Epithelial cell of prostate (primary cell): ENCODE measurements around the gene GPRC5D.

Source experiments
- DNase-seq: peaks from one replicate; pipeline ENCODE4 v3.0.0-alpha.2; 2011; ENCODE audit warnings: low read depth, low spot score
- H3K27ac ChIP-seq: fragments of 450-650 bp; 2 replicates; pipeline ENCODE4 v1.5.1; 2017; ENCODE audit warnings: mild to moderate bottlenecking

GPRC5D gene

DNA sequence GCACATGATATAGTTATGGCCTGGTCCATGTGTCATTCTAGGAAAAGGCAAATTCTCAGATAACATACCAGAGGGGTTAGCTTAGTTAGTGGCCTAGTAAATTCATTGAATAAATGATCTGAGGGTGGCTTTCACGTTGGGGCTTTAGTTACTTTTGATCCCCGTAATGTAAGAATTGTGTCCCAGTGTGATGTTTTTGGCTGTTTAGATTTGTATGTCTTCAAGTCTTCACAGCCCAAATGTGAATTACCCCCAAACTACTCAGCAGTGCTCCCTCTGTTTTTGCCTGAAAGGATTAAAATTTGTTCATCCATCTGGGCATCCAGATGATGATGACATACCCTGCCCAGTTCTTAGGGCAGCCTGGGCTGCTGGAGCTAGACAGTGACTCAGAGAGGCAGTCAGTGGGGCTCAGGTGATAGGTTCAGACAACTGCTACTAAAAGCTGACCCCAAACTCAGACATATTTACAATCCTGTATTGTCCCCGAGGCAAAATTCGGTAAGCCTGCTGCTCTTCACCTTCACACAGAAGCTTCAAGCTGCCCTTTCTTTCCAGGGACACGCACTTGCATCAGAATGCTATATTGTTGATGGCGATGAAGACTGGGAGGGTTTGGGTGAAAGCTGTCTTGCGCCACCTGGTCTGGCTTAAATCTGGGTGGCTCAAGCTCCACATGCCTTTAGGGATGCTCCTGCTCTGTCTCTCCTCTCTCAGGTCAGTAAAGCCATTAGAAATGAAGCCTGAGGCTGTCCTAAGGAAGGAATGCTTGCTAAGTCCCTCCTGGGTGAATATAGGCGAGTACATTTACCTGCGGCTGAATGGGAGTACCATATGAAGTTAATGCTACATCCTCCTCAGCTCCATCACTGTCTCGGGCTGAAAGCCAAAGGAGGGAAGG, 10.3 kb downstream of the GPRC5D start:
- no peak overlapping the region for H3K27ac ChIP-seq
- DNase-seq = no peak

DNA sequence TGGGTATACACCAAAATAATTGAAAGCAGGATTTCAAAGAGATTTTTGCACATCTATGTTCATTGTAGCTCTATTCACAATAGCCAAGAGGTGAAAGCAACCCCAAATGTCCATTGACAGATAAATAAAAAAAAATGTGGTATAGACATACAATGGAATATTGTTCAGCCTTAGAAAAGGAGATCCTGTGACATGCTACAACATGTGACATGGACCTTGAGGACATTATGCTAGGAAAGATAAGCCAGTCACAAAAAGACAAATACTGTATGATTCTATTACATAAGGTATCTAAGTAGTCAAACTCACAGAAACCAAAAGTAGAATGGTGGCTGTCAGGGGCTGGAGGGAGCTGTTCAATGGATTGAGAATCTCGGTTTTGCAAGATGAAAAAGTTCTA, 12.1 kb downstream of the GPRC5D start:
- H3K27ac ChIP-seq = no peak overlapping the region
- DNase-seq = no peak

DNA sequence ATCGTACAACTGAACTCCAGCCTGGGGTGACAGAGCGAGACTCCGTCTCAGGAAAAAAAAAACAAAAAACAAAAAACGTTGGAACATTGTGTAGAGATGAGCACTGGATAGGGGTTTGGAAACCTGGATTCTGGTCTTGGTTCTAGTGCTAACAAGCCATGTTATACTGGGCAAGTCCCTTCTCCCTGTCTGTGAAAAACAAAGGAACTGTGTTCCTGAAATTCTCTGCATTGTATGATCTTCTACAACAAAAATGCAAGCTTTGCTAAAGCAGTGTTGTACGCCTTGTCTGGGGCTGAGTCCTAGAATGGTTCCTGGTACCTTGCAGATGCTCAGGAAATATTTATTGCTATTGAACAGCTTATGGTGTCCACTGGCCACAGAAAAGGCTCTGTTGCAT, 13.4 kb downstream of the GPRC5D start:
- H3K27ac ChIP-seq = no peak overlapping the region
- DNase-seq = no peak

DNA sequence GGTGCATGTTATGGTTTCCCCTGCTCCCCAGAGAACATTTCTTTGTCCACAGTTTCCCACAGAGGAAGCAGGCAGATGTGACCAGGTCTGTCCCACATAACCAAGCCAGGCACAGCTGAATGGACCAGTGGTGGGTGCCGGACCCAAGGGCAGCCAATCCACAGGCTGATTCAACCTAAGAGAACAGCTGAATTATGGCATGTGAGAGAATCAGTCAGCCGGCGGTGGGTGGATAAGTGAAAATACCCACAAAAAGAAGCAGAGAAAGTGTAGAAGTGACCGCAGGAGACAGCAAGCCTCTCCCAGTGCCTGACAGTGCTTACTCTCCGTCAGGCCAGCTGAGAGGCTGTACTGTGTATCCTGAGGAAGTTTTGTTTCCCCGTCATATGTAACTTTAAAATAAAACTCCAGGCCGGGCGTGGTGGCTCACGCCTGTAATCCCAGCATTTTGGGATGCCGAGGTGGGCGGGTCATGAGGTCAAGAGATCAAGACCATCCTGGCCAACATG, 14.9 kb downstream of the GPRC5D start:
- no peak for DNase-seq
- H3K27ac ChIP-seq = no peak overlapping the region

DNA sequence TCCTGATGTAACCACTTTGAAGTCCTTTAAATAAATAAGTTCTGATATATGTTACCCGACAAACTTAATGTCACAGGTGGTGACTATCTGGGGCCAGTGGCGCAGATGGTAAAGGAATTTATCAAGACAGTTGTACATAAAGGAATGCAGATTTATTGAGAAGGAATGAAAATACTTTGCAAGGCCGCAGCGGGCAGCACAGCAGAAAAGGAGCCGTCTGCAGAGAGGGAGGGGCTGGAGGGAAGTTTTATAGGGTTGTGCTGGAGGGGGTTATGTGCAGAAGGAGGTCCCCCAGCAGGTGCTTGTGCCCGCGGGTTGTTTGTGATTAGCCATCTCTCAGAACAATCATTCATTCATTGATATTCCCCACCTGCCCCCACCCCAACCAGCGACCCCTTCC, 17.4 kb downstream of the GPRC5D start:
- no peak overlapping the region for H3K27ac ChIP-seq
- no peak for DNase-seq

DNA sequence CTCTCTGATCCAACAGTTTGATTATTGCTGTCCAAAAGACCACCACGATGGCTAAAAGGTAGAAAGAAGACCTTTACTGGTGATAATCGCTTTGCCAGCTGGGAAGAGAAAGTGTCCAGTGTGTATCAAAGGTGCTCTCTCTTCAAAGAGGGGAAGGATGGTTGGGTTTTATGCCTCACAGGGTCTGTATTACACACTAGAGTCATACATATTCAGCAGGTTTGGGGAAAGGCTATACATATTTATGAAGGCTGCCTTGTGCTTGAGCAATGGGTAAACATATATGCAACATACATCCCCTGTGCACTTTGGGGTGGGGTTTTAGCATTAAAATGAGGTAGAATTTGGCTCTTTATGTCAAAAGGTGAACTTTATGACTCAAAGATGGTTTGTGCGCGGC, 18.2 kb downstream of the GPRC5D start:
- no peak for DNase-seq
- H3K27ac ChIP-seq = no peak overlapping the region

DNA sequence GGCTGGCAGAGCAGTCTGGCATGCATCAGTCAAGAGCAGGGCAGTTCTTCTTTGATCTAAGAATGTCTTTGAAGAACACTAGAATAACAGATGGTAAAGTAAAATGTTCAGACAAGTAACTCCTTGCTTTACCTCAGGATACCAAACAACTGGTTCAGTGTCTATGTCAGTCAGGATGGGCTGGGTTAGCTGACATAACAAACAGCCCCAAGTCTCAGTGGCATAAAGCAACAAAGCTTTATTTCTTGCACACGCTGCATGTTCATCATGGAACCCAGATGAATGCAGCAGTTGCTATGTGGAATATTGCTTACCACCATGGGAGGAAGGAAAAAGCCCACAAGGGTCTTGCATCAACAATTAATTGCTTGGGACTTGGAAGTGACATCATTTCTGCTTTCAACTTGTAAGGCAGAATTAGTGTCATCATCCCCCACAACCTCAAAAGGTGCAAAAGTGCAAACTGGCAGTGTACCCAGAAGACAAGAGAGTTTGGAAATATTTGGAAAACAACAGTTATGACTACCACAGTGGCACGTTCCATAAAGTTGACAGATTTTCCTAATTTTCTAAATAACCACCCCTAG, 21.2 kb downstream of the GPRC5D start:
- DNase-seq = no peak
- no peak overlapping the region for H3K27ac ChIP-seq

DNA sequence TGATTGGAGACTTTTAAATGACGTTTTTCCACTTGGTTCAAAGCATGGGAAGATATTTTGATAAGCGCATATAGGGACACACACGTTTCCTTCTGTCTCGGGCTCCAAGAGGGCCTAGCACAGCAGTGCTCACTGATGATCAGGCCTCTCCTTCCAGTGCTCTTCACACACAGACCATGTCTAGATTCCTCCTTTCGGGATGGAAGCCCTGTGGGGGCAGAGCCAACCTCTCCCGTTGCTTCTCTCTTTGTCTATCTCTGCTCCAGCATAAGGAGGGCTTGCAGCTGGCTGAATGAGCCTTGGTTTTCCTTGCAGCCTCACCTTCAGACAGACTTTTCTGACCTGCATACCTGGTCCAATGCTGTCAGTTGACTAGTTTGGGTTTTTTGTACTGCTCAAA, 22.3 kb downstream of the GPRC5D start:
- H3K27ac ChIP-seq = no peak overlapping the region
- DNase-seq = no peak

DNA sequence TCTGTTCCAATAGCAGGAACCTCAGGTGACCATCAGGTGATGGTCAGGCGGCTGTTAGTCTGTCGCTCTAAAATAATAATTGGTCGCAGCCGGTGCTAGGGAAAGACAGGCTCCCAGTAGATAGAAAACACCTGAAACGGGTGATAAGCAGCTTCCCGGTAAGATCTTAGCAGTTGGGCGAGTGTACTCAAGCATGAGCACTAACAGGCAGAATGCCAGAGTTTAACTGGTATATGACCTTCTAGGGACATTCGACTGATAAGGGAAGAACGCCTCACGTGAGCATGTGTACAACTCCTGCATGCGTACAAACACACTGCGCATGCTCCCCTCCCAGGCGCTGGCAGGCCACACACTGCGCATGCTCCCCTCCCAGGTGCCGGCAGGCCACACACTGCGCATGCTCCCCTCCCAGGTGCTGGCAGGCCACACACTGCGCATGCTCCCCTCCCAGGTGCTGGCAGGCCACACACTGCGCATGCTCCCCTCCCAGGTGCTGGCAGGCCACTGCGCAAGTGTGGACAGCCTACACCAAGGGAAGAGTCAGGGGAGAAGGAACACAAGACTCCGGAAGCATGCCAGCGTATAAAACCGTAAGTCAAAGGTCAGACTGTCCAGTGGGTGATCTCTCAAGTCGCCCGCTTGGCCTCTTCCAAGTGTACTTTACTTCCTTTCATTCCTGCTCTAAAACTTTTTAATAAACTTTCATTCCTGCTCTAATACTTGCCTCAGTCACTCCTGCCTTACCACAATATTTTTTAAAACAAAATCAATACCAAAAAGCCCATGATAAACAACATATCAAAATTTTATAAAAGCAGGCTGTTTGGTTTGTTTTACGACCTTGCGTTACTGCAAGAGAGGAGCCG, 24.5 kb downstream of the GPRC5D start:
- peak; percentile 50 for DNase-seq
- peak overlapping the region; percentile 31 for H3K27ac ChIP-seq

DNA sequence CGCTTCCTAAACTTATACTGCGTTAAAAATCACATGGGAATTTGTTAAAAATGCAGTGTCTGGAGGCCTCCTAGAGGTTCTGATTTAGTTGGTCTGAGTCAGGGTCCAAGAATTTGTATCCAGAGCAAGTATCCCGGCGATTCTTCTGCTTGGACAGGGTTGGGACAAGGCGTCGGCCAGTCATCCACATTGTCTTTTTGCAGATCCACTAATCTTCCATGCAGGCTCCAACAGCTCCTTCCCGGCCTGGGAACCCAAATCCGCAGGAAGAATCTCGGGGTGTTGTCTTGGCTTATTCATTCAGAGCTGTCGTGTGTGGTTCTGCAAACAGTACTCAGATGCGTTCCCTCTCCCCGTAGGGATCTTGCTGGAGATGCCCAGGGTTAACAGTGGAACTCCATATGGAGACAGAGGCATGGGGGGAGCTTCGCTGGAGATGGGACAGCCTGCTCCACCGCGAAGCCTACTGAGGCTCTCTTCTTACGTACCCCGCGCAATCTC, 25.3 kb downstream of the GPRC5D start:
- no peak for DNase-seq
- H3K27ac ChIP-seq = peak overlapping the region; percentile 31

DNA sequence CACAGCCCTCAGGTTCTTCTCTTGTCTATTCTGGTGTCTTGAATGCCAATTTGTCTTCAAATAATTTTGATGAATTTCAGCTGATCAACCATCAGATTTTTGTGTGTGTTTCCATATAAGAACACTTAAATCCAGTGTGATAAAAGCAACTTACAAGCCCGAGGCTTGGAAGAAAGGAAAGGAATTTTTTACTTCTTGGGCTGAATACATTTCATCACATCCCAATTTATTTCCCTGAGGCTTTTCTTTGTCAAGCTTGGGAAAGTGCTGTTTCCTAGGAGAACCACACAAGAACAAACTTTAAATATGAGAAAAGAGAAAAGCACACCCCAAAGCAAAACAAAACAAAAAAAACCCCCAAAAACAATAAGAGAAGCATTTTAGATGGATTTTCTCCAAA, 26.6 kb downstream of the GPRC5D start:
- DNase-seq = no peak
- no peak overlapping the region for H3K27ac ChIP-seq

DNA sequence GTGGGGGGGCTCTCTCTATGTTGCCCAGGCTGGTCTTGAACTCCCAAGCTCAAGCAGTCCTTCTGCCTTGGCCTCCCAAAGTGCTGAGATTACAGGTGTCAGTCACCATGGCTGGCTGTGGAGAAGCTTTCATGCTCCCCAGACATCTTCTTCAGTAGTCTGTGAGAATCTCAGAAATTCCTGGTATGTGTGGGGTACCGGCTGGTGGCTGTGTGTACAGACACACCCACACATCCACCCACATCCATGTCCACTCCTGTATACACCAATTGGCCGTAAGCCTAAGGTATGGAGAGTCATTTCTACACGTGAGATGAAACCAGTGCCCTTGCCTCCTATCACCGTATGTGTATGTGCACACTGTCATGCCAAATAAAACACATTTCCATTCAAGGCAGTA, 27.8 kb downstream of the GPRC5D start:
- DNase-seq = no peak
- no peak overlapping the region for H3K27ac ChIP-seq

DNA sequence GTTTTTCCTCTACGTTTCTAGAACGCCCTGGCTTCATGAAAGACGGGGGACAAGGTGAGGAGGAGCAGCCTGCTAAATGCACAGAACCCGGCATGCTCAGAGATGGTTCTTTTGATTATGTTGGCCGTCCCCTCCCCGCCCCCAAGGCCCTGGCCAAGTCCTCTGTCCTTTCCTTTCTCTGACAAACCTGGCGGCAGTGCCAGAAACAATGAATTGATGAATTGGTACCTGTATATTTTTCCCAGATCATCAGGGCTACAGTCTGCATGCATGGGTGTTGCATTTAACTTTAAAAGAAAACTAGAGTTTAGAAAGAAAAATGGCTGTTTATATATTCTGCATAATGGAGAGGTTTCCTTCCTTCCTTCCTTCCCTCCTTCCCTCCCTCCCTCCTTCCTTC, 29.0 kb downstream of the GPRC5D start:
- H3K27ac ChIP-seq = no peak overlapping the region
- no peak for DNase-seq

DNA sequence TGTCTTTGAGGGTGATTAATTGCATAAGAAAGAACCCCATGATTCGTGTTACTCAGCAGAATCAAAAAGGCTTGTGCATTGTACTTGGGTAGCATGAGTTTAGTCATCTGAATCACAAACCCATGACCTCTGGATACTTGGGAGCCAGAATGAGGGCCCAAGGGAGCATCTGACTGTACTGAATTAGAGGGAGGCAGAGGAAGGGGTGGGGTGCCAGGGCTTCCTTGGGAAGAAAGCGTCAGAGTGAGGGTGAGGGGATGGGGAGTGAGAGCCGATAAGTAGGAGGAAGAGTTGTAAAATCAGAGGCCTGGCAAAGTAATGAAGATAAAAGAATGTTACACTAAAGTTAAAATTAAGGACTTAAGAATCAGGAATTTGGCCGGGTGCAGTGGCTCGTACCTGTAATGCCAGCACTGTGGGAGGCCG, 29.8 kb downstream of the GPRC5D start:
- DNase-seq = no peak
- peak overlapping the region; percentile 15 for H3K27ac ChIP-seq

DNA sequence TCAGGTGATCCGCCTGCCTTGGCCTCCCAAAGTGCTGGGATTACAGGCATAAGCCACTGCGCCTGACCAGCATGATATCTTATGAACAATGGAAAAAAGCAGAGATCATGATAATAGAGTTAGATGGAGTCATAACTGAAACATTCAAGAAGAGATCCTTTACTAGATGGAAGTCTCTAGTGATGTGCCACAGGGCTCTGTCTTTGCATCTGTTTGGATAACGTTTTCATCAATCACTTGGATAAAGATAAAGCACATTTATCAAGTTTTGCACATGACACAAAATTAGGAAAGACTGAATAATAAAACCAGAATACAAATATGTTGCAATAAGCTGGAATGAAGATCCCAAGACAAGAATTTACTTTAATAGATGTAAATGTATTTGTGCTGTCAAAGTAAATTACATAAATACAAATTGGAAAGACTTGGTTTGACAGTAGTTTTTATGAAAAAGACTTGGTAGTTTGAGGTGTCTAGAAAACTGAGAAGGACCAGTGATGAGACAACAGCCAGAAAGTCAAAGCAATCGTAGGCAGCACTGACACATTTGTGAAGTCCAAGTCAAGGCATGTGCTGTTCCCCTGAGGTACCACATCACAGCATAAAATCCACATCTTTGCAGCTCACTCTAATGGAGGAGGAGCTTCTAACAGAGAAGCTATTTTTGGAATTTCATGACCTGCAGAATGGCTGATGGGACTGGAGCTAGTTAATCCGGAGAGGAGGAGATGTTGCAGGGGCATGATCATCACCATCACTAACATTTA, 32.1 kb downstream of the GPRC5D start:
- no peak for DNase-seq
- H3K27ac ChIP-seq = no peak overlapping the region

DNA sequence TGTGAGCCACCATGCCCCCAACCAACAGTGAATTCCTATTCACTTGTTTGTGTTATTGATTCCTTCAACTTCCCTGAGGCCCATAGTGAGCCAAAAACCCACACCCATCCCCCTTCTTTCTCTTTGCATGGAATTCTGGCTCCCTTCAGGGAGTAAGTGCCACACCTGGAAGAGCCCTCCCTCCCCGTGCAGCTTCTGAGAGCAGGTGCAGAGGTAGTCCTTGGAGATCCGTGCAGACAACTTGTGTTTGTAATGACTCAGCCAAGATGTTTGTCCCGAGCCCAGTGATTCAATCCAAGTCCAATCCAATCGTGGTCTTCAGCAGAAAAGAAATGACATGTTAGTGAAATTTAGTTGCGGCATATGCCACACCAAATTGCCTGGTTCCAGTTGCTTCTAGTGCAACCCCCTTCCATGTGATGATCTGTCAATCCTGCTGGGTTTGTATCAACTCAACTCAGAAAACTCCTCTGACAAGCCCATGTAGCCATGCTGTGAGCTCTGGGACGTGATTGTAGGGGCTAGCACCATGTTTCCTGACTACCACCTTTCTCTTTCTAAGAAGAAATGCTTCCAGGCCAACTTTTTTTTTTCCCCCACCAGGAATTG, 33.1 kb downstream of the GPRC5D start:
- no peak overlapping the region for H3K27ac ChIP-seq
- DNase-seq = no peak

DNA sequence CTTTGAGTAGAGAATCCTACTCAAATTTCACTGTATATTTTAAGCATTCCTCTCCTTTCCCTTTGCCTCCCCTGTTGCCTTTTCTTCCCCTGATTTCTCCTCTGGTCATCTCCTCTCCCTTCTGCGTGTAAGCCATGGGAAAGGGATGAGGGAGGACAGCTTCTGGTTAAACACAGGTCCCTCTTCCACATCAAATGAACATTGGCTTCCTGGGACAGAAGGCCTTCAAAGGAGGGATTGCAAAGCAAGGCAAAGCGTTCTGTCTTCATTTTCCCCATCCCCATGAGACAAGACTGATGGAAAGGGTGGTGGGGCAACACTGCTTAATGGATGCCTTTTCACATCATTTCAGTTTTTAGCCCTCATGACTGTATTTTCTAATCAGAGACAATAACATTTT, 34.5 kb downstream of the GPRC5D start:
- no peak overlapping the region for H3K27ac ChIP-seq
- no peak for DNase-seq

DNA sequence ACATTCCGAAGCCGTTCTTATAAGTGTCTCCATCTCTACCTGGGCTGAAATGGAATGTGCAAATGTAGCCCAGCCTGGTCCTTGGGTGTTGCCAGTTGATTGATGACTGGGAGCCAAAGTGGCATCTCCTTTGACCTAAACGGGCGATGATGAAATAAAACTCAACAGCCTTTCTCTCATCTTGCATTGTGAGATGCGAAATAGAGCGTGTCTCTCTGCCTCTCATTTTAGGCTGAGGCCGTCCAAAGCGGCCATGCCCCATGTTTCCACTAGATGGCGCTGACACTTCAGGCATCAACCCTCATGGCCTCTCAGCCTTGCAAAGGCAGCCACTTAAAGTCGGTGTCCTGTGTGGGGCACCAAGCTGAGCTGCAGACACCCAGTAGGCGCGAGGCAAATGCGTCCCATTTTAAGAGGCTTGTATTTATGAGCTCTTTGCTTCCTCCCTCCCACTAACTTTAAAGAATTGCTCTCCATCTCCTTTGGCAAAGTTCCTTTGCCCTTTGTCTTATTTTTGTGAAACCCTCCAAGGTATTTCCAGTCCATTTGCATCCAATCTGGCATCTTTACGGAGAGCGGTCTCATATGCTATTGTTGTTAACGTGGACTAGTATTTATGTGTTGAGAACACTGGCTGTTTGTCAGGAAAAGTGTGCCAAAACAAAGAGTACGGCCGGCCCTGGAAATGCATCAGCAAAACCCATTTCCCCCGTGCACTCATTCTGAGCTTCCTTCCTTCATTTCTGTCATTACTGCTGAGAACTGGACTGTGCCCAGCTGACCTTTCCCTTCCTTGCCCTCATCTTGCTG, 35.6 kb downstream of the GPRC5D start:
- no peak for DNase-seq
- H3K27ac ChIP-seq = no peak overlapping the region

DNA sequence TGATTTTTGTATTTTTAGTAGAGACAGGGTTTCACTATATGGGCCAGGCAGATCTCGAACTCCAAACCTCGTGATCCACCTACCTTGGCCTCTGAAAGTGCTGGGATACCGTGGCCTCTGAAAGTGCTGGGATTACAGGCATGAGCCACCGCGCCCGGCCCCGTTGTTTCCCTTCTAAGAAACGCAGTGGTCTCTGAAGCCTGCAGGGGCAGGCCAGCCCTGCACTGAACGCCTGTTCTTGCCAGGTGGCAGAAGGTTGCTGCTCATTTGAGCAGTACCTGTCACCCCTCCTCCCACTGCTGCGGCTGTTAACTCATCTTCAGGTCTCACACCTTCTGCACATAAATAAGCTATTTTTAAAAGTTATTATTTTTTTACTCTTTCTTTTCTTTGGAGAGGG, 36.3 kb downstream of the GPRC5D start:
- peak overlapping the region; percentile 18 for H3K27ac ChIP-seq
- DNase-seq = no peak
